ENCODE results near the gene GMPR.
"Not testable (repeated sequence)": the region's sequence is repeated elsewhere in the genome, so short reads cannot be mapped to it uniquely, and the experiment has no call there.

Gene GMPR

DNA sequence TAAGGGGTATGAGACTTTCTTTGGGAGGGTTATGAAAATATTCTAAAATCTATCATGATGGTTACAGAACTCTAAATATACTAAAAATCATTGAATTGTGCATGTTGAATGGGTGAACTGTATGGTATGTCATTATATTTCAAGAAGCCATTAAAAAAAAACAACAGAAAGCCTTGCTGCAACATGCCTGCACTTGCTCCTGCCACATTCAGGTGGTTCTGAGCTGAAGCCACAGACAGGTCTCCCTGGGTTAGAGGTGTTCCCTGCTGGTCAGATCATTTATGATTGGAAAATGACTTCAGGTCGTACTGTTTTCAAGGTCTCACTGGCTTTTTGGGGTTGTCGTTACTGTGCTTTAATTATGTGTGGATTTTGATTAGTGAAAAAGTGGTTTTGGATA lies 13.3 kb downstream of the GMPR start:
- DNase-seq = no peak

DNA sequence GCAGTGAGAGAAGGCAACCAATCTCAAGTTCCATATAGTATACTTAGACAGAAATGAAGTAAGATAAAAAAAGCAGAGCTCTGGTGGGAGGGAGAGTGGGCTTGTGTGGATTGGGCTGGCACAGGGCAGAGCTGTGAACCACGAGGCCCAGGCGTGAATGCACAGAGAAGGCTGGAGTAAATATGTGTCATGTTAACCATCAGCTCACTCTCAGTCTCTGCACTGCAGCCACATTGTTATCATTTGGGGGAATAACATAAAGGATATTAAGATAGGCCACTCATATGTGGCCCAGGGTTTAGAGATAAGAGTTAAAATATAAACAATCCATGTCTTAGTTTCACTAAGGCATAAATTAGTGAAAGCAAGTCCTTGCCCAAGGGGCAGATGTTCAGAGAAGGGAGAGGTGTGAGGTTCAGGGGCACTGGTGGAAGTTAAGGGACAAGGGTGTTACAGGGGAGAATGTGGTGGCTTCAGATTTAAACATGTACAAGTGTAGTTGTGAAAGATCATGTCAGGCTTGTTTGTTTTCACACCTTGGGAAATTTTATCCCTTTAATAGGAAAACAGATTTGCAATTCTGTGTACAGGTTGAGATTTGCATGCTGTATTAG lies 14.4 kb downstream of the GMPR start:
- no peak for DNase-seq

DNA sequence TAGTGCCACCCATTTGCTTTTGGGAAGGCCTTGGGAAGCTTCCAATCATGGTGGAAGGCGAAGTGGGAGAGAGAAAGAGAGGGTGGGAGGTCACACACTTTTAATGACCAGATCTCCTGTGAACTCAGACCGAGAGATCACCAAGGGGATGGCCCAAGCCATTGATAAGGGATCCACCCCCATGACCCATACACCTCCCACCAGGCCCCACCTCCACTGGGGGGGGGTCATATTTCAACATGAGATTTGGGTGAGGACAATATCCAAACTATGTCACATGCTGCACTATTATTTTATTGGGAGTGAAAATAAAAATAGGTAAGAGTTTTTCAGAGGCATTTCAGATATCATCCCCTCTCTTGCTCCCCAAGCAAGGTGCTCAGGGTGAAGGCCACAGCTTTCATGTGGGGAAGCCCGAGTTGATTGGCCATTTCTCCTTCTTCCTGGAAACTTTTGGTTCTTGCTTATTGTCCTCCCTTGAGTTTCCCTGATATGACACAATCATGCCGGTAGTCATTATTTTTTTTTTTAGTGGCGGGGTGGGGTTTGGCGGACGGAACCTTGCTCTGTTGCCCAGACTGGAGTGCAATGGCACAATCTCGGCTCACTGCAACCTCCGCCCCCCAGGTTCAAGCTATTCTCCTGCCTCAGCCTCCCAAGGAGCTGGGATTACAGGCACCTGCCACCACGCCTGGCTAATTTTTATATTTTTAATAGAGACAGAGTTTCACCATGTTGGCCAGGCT lies 15.2 kb downstream of the GMPR start:
- no peak for DNase-seq

DNA sequence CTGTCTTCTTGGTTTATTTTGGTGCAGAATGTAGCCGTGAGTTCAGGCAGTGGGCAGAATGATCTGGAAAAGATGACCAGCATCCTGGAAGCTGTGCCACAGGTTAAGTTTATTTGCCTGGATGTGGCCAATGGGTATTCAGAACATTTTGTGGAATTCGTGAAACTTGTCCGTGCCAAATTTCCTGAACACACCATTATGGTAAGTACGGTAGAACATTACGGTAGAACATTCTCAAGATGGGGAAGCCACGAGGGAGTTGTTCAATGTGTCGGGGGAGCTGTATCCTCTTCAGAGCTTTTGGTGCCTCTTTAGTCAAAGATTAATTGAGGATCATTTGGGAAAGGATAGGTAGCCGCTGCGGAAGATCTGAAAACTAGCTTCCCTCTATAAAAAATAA lies 16.1 kb downstream of the GMPR start:
- DNase-seq = no peak

DNA sequence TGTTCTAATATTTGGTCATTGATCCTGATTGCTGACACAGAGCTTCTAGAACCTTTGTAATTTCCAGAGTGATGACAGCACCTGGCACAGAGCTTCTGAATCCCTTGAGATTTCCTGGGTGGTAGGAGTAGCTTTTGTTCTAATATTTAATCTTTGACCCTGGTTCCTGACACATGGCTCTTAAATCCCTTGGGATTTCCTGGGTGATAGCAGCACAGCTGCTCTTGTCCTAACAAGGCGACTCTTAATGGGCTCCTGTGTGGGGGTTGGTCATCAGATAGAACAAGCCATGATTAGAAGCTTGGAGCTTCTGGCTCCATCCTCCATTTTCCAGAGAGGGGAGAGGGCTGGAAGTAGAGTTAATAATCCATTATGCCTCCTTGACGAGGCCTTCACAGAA lies 18.4 kb downstream of the GMPR start:
- DNase-seq = no peak

DNA sequence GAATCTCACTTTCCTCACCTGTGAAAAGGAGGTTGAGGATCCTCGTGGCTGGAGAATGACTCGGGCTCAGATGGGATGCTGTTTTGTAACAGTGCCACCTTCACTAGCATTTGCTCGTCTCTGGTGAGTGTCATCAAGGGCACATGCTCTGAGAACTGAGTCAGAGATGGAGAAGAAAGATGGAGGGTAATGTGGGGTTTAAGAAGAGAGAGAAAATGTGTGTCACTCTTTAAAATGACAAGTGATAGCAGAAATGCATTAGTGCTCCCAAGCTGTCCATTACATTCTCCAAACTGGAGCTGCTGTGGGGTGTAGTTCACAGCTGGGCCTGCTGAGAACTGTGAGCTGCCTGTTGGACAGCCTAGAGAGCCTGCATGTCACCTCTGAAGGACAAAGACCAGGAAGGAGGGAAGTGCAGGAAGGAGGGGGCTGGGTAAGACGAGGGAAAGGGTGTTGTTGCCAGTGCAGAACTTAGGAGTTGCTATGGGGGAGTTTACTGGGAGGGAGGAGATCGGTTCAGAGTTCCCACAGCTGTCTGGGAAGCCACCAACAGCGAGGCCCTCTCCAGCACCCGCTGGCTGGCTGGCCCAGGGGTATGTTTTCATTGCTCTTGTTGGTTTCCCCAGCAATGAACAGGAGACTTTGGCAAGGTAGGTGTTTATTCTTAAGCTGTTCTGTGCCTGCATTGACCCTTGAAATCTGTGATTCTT lies 19.8 kb downstream of the GMPR start:
- DNase-seq = no peak

DNA sequence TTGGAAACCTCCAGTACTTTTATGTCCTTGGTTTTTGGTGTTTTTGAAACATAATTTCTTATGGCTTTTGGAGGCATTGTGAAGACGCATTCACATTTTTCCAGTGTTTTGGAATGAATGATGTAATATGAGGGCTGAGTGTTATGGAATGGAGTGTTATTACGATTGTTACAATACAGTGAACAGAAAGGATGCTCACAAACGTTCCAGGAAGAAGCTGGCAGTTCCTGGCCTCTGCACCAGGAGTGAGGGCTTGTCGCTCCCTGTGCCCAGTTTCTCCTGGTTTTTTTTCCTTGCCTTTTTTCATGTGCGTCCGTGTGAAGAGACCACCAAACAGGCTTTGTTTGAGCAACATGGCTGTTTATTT lies 20.3 kb downstream of the GMPR start:
- no peak for DNase-seq

DNA sequence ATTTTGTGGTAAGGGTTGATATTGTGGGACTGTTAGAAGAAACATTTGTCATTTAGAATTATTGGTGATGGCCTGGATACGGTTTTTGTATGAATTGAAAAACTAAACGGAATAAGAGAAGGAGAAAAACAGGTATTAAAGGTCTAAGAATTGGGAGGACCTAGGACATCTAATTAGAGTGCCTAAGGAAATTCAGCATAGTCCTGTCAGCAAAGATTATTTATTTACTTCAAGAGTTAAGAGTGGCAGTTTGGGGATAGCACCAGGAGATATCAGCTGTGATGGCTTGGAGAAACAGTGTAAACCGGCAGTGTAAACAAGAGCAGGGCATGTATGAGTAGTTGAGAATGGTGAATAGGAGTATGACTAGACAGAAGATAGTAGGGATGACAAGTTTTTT lies 21.2 kb downstream of the GMPR start:
- DNase-seq = not testable (repeated sequence)

DNA sequence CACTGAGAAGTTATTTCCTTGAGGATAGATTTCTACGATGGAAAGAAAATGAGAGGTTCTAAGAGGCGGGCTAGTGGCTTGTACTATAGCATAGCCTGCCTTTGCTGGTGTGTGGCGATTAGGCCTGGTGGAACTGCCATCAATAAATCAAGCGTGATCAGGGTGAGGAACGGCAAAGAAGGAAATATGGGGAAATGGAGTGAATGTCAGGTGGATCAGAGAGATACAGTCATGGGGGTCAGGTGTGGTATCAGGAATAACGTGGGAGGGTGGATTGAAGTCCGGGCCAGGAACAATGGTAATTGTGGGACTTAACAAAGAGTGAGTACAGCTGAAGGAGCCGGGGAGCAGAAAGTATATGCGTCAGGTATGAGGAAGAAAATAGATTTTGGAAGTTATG lies 22.2 kb downstream of the GMPR start:
- DNase-seq = not testable (repeated sequence)

DNA sequence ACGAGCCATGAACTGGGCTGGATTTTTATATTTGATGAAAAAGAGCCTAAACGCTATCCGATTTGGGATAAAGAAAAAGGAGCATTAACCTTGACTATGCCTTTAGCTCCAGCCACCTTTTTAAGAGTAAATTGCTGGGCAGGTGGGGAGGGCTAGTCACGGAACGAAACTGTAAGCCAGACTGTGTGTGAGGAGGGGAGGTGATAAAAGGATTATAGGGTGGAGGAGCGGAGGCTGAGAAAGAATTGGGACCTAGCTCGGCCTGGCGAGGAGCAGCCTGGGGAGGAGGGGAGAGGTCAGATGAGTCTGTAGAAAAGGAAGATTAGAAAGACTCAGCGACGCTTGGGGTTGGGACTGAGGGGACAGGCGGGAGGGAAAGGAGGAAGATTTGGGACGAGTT lies 24.4 kb downstream of the GMPR start:
- not testable (repeated sequence) for DNase-seq

DNA sequence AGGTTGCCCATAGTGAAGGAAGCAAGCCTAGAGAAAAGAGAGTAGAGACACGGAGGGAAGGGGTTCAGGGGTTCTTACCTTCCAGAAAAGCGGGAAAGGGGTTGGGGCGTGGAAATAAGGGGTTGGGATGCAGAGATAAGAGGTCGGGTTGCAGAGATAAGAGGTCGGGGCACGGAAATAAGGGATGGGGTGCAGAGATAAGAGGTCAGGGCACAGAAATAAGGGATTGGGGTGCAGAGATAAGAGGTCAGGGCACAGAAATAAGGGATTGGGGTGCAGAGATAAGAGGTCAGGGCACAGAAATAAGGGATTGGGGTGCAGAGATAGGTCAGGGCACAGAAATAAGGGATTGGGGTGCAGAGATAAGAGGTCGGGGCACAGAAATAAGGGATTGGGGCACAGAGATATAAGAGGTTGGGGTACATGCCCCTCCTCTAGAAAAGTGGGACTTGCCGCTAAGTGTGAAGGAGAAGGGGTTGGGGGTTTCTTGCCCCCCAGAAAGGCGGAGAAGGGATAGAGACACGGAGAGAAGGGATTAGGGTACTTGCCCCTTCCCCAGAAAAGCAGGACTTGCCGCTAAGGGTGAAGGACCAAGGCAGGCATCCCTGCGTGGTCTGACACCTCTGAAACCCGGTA lies 25.2 kb downstream of the GMPR start:
- DNase-seq = not testable (repeated sequence)

DNA sequence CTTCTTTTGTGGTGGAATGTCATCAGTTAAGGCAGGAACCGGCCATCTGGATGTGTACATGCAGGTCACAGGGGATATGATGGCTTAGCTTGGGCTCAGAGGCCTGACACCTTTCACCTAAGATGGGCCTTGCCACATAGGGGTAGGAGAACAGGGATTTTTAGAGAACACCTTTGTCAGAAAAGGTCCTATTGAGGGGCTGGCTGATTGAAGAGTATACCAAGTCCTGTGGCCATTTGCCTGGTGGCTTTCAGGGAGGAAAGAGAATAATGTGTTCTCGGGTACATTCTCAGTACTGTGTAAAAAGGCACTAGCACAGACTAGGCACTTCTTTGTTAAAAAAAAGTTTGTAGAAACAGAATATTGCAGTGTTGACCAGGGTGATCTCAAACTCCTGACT lies 26.4 kb downstream of the GMPR start:
- no peak for DNase-seq

DNA sequence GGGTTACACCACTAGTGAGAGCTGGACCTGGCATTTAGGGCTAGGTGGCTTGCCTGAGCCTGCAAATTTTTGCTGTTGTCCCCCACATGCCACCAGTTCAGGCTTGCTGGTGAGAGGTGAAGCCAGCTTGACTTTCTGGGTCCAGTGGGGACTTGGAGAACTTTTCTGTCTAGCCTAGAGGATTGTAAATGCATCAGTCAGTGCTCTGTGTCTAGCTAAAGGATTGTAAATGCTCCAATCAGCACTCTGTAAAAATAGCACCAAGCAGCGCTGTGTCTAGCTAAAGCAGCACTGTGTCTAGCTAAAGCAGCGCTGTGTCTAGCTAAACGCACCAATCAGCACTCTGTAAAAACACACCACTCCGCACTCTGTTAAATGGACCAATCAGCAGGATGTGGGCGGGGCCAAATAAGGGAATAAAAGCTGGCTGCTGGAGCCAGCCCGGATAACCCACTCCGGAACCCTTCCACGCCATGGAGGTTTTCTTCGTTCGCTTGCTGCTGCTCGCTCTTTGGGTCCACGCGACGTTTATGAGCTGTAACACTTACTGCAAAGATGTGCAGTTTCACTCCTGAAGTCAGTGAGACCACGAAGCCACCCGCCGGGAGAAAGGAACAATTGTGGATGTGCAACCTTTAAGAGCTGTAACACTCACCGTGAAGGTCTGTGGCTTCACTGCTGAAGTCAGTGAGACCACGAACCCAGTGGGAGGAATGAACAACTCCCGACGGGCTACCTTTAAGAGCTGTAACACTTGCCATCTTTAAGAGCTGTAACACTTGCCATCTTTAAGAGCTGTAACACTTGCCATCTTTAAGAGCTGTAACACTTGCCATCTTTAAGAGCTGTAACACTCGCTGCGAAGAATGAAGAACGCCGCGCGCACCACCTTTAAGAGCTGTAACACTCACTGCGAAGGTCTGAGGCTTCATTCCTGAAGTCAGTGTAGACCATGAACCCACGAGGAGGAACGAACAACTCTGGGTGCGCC lies 27.3 kb downstream of the GMPR start:
- no peak for DNase-seq

DNA sequence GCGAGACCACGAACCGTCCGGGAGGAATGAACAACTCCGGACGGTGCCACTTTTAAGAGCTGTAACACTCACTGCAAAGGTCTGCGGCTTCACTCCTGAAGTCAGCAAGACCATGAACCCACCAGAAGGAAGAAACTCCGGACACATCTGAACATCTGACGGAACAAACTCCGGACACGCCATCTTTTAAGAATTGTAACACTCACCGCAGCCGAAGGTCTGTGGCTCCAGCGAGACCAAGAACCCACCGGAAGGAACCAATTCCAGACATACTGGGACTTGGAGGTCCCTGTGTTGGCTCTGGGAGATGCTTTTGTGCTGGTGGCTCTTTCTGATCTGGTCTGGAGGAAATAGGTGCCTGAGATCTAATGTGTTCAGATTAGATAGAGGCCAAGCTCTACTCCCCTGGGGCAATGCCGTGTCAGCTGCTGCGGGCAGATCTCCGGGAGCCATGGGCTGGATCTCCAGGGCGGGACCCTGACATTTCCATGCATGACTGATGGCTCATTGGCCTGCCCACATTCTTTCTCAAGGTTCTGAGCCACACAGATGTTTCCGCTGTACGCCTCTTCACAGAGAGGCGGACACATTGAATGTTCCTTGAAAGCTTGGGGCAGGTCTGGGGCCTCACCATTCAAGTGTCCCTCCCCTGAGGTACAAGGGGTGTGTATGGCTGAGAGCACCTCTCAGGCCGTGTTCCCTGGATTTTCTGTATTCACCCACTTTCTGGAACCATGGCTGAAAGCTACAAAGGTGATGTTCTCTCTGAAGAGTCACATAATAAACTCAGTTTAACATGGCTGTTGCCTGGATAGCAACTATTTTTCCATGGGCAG lies 29.3 kb downstream of the GMPR start:
- DNase-seq = no peak

DNA sequence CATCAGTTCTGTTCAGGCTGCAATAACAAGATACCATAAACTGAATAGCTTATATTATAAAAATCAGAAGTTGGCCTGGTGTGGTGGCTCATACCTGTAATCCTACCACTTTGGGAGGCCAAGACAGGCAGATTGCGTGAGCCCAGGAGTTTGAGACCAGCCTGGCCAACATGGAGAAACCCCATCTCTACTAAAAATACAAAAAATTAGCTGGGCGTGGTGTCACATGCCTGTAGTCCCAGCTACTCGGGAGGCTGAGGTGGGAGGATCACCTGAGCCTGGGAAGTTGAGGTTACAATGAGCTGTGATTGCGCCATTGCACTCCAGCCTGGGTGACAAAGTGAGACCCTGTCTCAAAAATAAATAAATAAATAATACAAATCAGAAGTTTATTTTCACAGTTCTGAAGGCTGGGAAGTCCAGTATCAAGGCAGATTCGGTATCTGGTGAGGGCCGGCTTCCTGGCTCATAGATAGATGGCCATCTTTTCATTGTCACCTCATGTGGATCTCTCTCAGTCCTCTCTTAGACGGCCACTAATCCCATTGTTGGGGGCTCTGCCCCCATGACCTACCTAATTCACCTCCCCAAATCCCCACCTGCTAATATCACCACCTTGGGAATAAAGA lies 31.2 kb downstream of the GMPR start:
- not testable (repeated sequence) for DNase-seq

DNA sequence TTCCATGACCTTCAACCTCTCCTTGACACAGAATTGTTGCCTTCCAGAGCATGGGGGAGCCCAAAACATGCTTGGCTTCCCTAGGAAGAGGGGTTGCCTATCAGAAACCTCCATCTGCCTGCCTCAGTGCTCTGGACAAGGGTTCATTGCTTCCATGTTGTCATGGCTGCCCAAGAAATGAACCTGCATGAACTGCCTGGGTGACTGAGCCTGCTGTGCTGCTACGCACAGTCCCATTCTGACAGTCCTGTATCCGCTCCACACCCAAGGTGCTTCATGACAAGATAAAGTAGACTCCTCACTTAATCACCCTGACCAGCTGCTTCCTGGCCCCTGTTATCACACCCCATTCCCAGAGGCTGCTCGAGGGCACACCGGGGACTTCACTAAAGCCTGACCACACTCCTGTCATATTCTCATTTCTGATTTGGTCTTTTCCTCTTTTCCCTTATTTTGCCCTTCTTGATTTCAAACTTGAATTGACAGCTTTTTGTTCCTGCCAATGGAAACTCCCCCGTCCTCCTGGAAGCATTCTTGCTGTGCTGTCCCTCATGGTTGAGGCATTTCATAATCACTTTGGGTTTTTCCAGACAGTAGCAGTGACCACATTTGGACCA lies 31.9 kb downstream of the GMPR start:
- no peak for DNase-seq

DNA sequence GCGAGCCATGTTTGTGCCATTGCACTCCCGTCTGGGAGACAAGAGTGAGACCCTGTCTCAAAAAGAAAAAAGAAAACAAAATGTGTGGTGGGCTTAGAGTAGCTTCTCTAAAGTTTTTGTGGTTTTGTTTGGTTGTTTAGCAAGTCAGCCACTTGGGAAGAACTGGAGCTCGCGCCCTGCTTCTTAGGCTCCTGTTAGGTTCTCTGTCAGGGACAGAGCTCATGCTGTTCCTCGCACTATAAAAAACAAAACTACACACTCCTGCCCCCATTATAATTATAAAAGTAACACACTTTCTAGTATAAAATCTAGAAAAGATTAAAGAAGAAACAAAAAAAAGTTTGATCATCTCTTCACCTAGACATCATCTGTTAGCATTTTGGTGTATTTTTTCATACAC lies 33.0 kb downstream of the GMPR start:
- no peak for DNase-seq

DNA sequence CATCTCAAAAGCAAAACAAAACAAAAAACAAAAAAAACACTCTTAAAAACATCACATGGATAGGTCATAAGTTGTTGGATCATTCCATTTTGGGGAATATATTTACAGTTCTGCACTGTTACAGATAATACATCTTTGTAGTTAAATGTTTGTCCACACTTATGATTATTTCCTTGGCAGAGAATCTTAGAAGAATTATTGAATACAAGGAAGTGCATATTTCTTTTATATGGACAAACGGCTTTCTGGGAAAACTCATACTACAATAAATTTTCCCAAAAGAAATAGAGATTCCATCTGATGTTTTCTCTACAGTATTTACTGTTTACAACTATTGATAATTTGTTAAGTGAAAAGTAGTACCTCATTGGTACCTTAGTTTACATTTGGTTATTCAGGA lies 33.8 kb downstream of the GMPR start:
- no peak for DNase-seq

DNA sequence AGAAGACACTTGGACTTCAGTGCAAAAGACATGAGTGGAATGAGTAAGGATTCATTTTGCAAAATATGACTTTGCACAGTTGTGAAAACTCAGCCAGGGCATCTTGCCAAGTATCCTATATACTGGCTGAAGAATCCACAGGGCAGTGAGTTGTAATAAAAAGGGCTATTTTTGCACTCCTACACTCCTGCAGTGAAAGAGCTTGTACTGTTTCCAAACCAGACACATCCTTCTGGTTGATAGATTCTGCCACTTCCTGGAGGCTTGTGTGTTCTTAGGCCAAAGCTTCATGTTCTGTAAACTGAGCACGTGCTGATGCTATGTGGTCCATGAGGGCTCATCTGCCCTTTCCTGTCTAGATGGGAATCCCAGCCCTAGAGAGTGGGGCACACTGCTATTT lies 34.9 kb downstream of the GMPR start:
- DNase-seq = no peak

DNA sequence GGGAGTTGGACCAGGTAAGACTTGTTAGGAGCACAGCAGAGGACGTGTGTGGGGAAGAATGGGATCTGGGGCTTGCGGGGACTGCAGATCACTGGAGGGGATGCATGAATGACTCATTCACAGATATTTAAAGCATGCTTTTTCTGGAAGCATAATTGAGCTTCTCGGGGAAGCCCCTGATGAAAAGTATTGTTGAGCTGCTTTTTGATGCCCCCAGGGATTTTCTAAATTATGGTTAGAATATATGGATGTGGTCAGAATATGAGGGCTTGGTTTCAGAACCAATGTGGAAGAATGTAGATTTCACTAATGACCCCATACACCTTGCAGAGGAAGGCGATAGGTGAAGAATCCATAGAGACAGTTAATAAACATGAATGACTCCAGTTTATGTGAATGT lies 36.1 kb downstream of the GMPR start:
- DNase-seq = no peak

Measured in CD4-positive, alpha-beta T cell treated with Interleukin-15 for 1 hour (primary cell).